Measurements from ENCODE around the gene ZNF674.

The ZNF674 gene

GRCh38 chrX:46573892-46574773 is 28.9 kb upstream of the ZNF674 start:
- DNase-seq (ENCODE audit: low read depth) = peak; percentile 66
- peak overlapping the region; percentile 55 for H3K4me3 ChIP-seq (ENCODE audit: low read depth, low read length)
- no peak for TF ChIP-seq POLR2A (IDR thresholded peaks at IDR 0.05; ENCODE audit: extremely low read depth, insufficient read length)
- no peak for TF ChIP-seq CTCF (IDR thresholded peaks at IDR 0.05; ENCODE audit: low read depth, low read length)
- TF ChIP-seq MYC (IDR thresholded peaks at IDR 0.05; ENCODE audit: low read depth, low read length) = 0 out of 2 replicates have a peak, but pooled peaks have one; percentile 17
- TF ChIP-seq MAX (IDR thresholded peaks at IDR 0.05; ENCODE audit: low read depth, low read length) = peak; percentile 6; the same call in 1 of the 2 replicates

GRCh38 chrX:46573331-46573891 is 28.2 kb upstream of the ZNF674 start, which contains the start of gene CHST7:
CHST7 (plus strand) TSS chrX:46573765; CDS start chrX:46573932, 167 bp downstream.
- peak; percentile 78 for DNase-seq (ENCODE audit: low read depth)
- TF ChIP-seq MYC (IDR thresholded peaks at IDR 0.05; ENCODE audit: low read depth, low read length) (0 out of 2 replicates have a peak, but pooled peaks have one; percentile 8), MAX (IDR thresholded peaks at IDR 0.05; ENCODE audit: low read depth, low read length) (no peak), CTCF (IDR thresholded peaks at IDR 0.05; ENCODE audit: low read depth, low read length) (peak; percentile 30), POLR2A (IDR thresholded peaks at IDR 0.05; ENCODE audit: extremely low read depth, insufficient read length) (no peak)
- H3K4me3 ChIP-seq (ENCODE audit: low read depth, low read length) = peak within 1 kb of the TSS; percentile 57

- no peak overlapping the region for H3K4me3 ChIP-seq (ENCODE audit: low read depth, low read length)
- TF ChIP-seq POLR2A (IDR thresholded peaks at IDR 0.05; ENCODE audit: extremely low read depth, insufficient read length) (no peak), MAX (IDR thresholded peaks at IDR 0.05; ENCODE audit: low read depth, low read length) (no peak), MYC (IDR thresholded peaks at IDR 0.05; ENCODE audit: low read depth, low read length) (no peak), CTCF (IDR thresholded peaks at IDR 0.05; ENCODE audit: low read depth, low read length) (no peak)
- DNase-seq (ENCODE audit: low read depth) = peak; percentile 13
Measured at GRCh38 chrX:46572340-46572936, 27.2 kb upstream of the ZNF674 start.

- H3K4me3 ChIP-seq (ENCODE audit: low read depth, low read length) = no peak overlapping the region
- DNase-seq (ENCODE audit: low read depth) = no peak
- TF ChIP-seq POLR2A (IDR thresholded peaks at IDR 0.05; ENCODE audit: extremely low read depth, insufficient read length) = no peak
- no peak for TF ChIP-seq MAX (IDR thresholded peaks at IDR 0.05; ENCODE audit: low read depth, low read length)
- no peak for TF ChIP-seq MYC (IDR thresholded peaks at IDR 0.05; ENCODE audit: low read depth, low read length)
Measured at GRCh38 chrX:46571423-46572339, 26.5 kb upstream of the ZNF674 start.

- TF ChIP-seq MYC (IDR thresholded peaks at IDR 0.05; ENCODE audit: low read depth, low read length) (no peak), MAX (IDR thresholded peaks at IDR 0.05; ENCODE audit: low read depth, low read length) (no peak), POLR2A (IDR thresholded peaks at IDR 0.05; ENCODE audit: extremely low read depth, insufficient read length) (no peak), CTCF (IDR thresholded peaks at IDR 0.05; ENCODE audit: low read depth, low read length) (no peak)
- H3K4me3 ChIP-seq (ENCODE audit: low read depth, low read length) = no peak overlapping the region
- no peak for DNase-seq (ENCODE audit: low read depth)
Measured at GRCh38 chrX:46569621-46570020, 24.4 kb upstream of the ZNF674 start.
